NCI-H2107 treated with DMSO at 0.1 percent for 48 hours (cell line): ENCODE measurements around the gene PAEP.

Experiments used
- DNase-seq: peaks from one replicate; lab custom pipeline; 2025; ENCODE audit not compliant: unreplicated experiment; lab: John Stamatoyannopoulos, UW

Gene PAEP

DNA sequence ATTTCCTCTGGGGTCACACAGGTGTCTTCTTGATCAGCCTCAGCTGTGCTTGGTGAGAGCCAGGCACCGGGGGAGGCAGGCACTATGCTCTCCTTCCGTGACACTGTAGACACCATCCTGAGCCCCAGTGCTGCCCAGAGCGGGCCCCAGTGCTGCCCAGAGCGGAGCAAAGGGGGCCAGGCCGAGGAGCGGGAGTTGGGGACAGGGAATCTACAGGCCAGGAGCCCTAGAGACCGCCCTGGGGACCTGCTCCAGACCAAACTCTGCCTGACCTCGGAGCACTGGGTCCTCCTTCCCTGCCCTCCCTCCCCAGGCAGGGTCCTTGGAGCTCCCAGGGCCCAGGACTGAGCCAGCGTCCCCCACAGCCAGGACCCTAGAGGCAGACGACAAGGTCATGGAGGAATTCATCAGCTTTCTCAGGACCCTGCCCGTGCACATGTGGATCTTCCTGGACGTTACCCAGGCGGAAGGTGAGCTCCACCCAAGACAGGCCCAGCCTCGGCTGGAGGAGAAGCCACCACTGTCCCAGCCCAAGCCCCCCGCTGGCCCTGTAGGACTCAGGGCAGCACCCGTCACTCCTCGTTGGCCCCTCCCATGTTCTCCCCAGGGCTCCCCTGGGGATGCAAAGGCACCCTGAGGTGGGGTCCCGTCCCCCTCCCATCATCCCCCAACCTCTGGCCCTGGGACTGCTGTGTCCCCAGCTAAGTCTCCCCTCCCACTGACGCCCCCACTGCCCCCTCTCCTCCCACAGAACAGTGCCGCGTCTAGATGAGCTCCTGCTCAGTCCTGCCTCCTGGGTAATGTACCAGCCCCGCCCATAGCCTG lies 30.2 kb downstream of the PAEP start:
- no peak for DNase-seq

DNA sequence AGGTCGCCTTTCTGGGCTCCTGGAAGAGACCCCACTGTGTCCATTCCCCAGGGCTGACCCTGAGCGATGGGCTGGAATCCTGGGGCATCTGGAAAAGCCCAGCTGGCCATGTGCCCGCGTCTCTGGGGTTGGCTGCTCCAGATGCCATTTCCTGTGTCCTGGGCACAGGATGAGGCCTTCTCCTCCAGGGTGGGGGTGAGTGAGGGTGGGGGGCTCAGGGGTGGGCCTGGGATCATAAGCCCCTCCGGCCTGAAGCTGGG lies 30.7 kb downstream of the PAEP start:
- no peak for DNase-seq

DNA sequence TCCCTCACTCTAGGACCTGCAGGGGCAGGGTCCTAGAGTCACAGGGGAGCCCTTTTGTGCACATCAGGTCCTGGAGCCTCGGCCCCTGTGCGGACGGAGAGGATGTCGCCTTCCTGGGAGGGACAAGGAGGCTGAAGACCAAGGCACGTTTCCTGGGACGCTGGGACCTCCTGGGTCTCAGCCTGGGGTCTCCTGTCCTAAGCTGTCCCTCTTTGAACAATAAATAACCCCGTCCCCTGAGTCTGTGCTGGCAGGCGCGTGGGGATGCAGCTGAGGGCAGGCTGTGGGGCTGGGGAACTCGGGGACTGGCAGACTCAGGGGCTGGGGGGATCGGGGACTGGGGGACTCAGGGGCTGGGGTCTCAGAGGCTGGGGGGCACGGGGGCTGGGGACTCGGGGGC lies 31.1 kb downstream of the PAEP start:
- no peak for DNase-seq

DNA sequence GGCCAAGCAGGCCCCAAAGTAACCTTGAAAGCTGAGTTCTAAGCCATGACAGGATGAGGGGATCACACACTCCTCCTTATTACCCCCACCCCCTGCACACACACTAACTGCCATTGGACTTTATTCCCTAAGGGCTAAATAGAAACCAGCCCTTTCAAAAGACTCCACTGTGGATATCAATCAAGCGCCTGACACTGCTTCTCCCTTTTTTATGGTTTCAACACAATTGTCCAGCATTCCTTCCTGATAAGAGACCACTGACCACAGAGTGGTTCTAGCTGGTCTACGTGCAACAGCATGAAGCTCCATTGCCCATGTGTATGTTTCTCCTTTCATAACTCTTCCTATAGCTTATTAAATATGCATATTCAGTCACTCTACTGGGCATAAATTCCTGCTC lies 34.7 kb downstream of the PAEP start:
- no peak for DNase-seq

DNA sequence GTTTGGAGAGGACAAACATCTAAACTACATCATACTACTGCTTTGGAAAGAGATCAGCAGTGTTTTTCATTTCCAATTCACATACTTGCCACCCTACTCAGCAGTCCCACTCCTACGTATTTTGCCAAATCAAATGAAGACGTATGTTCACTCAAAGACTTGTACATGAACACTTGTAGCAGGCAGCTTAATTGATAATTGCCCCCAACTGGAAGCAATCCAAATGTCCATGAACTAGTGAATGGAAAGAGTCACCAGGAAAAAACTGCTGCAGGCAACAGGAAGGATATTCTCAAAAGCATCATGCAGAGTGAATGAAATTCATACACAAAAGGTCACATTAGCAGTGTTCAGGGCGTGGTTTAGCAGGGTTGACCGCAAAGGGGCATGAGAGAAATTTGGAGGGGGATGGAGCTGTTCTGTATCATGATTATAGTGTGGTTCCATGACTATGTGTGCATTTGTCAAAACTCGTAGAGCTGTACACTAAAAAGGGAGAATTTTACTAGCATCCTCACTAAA lies 38.8 kb downstream of the PAEP start:
- no peak for DNase-seq

DNA sequence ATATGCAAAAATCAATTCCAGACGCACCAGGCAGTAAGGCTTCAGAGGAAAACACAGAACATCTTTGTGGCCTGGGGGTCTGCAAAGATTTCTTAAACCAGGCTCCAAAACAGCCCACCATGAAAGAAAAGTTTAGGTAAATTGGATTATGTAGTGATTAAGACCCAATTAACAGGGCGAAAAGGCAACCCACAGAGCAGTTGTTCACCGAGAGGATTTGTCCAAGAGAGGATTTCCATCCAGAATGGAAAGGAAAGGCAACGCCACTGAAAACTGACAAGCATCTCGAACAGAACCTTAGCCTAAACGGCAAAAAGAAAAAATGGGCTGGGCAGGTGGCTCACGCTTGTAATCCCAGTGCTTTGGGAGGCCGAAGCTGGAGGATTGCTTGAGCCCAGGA lies 40.4 kb downstream of the PAEP start:
- no peak for DNase-seq

DNA sequence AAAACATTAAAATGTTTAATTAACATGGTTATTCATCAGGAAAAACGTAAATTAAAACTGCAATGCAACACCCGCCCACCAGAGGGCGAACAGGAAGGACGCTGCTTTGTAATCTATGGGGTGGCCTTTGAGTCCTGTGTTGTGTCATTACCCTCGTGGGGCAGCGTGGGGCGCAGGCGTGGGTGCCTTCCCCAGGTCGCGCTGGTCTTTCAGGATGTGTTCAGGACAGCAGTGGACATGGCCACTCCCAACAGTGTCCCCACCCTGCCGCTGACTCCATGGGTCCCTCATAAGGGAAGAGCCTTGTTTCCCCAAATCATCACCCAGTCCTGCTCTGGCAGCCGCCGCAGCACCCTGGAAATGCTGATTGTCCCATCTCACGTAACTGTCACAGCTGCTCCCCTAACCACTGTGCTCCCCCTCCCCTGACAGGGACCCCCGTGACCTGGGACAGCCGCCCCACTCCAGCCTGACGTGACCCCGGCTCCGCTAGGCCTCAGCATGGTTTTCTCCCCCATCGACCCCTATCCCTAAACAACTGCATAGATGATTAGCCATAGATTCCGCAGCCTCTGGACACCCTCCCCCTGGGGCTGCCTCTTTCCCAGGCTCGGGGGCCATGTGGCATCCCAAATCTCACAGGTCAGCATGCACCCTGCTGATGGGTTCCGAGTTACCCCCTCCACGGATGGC lies 41.4 kb downstream of the PAEP start:
- peak; percentile 14 for DNase-seq

DNA sequence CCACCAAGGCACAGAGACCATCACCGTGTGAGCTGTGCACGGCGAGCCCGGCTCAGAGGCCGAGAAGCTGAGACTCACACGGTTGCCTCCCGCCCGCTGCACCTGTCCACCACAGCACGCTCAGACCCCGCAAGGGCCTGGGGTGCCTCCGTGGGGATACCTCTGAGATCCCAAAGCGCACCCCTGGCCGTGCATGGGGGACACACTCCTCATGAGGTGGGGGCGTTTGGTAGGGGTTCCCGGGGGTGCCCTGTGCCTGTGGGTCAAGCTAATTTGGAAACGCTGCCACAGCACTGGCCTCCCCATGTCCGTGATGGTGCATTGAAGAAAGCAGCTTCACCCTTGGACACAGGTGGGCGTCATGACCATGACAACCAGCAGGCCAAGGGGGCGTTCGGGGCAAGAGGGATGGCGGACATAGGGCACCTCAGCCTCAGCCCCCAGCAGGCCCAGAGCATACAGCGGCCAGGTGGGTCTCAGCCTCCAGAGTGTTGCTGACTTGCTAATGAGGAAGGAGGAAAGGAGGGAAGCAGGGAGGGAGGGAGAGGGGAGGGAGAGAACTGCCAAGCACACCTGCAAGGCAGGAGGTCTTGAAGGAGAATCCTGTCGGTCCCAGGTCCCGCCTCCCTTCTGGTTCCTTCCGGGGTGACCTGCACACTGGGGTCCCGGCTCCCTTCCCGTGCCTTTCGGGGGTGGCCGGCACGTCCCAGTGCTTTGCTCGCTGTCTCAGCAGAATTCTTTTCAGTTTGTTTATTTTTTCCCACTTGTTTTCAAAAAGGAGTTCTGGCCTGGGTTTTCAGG lies 43.1 kb downstream of the PAEP start:
- DNase-seq, result no peak

DNA sequence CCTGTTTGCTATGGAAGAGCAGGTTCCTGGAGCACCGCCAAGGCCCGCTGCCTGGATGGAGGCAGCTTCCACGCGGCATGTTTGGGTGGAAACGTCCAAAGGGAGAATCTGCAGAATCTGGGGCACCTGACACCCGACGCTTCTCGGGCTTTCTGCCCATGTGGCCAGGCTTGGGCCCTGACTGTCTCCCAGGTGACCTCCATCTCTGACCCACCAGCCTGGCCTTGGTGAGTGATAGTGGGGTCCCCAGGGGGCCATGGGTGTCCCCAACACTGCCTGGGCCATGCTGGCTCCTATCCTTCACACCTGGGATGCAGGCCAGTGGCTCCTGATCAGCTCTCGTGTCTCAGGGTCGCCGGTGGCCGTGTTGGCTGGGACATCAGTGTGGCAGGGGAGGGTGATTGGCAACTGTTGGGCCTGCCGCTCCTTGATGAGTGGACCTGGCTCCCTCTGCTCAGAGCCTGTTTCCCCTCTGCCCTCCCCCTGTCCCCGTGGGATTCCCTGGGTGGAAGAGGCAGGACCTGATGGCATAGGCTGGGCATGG lies 43.8 kb downstream of the PAEP start:
- DNase-seq, result no peak

DNA sequence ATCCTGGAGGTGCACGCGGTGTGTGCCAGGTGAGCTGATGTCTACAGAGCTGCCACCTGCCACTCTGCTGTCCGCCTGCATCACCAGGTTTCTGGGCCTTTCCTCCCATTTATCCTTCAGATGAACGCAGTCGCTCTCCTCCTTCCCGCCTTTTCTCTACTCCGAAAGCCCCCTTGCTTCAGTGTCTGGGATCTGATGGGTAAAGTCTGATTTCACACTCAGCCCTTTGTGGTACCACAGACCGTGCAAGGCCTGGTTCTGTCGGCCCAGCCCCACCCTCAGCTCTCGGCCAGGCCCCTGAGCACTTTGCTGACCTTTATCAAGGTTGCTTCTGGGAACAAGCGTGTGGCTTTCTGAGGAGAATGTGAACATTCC lies 45.3 kb downstream of the PAEP start:
- DNase-seq, result no peak

DNA sequence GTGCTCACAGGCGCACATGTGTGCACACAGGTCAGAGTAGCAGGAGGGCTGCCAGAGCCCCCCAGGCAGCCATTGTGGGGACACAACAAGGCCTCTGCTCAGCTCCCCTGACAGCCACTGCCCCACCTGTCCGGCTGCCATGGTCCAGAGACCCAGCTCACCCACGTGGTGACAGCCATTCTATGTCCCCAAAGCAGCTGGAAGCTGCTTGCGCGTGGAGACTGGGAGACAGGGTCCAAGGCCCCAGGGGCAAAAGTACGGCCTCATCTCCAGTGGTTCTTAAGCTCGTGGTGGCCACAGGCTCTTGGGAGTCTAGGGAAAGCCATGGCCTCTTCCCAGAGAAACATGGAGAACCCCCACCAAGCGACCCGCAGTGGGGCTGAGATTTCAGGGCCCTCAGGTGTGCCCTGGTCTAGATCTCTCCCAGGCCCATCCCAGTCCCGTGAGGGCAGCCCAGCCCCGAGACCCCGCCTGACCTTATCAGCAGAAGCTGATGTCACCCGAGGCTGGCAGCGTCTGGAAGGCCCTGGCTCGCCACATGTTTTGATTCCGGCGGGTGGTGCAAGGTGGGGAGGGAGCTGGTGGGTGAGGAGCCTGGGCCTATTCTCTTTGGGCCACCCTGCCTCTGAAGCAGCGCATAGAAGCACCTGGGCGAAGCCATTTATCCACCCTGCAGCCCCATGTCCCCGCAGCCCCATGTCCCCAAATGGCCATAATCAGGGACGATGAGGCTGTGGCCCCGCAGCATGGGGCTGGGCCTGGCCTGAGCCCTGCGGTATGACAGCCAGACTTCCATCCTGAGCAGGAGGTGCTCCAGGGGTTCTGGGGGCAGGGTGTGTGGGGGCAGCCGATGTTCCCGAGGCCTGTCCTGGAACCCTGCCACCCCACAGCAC lies 46.1 kb downstream of the PAEP start:
- DNase-seq, result no peak

DNA sequence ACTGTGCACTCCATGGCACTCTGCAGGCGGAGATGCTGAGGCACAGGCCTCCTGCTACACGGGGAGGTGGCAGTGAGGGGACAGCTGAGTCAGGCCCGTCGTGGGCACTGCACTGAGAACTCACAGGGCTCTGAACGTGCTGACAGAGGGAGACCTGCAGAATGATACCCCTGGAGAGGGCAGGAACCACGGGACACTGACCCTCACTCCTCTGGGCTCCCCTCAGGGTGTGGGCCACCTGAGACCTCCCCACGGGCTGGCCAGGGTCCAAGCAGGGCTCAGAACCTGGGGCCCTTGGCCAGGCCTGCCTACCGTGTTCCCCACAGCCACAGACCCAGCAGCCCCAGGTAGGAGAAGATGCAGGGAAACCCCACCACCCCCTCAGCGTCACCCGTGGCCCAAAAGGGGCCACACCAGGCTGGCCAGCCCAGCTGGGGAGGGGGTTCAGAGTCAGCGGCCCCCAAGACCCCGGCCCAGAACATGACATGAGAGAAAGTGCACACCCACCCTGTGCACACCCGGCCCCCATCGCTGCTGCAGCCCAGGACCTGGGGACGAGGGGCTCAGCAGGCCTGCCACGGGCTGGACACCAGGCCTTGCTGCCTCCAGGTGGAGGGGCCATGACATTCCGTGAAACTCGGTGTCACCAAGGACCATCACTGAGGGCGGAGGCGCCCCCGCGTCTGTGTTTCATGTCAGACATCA lies 46.9 kb downstream of the PAEP start:
- no peak for DNase-seq

DNA sequence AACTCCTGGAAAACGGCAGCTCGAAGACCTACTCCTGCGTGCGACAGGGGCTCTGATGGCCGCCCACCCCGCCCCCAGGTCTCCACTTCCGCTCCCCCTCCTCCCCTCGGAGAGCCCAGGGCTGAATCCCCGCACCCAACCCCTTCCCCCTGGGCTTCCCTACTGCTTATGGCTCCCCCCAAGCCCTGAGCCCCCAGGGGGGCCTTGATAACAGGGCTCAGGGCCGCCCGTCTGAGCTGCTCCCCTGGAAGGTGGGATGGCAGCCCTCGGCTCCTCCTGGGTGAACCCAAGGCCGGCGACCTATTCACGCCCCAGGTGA lies 47.4 kb downstream of the PAEP start:
- no peak for DNase-seq

DNA sequence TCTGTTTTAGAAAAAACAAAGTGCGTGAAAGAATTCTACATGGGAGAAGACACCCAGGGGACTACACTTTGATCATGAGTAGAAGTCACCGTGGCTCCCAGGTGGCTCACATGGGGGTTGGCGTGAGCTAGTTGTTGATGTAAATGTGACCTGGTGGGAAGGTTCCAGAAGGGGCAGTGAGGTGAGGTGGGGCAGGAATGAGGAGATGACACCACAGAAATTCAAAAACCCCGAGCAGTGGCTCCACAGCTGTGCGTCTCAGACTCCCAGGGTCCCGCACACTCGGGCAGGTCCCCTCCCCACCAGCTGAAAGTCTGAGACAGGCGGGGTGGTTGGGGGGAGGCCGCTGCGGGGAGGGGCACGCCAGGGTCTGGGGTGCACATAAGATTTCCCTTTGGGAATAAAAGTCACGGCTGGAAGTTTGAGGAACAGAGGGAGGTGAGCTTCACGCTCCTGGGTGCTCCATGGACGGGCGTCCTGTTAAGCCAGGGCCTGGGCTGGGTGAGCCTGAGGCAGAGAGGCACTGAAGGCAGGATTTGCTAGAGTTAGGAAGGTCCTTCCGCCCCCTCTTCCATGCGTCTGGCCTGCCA lies 47.9 kb downstream of the PAEP start:
- DNase-seq, result no peak

DNA sequence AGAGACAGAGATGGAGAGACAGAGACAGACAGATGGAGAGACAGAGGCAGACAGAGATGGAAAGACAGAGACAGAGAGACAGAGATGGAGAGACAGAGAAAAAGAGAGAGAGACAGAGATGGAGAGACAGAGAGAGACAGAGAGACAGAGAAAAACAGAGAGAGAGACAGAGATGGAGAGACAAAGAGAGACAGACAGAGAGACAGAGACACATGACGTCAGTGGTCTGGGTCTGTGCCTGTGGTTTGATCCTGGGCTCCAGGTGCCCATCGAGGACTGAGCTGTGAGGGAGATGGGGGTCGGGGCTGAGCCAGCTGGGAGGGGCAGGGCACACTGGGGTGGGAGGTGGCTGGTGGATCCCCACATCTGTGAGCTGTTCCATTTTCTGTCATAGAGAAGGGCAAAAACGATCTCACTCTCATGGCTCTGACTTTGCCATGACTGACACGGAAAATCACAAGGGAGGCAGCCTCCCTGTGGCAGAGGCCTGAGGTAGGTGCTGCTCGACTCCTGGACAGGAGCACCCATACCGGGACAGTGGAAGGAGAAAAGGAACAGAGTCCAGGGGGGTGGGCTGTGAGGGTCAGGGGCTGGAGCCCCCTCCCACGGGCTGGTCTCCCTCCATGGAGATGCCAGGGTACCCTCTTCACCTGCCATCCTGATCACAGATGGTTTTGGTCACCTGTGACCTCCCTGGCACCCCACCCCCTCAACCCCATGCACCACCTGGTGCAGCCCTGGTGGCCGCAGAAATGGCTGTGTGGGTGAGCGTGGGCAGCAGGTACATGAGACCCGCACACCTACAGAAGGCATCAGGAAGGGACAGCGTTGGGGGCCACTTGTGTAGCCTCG lies 49.0 kb downstream of the PAEP start:
- DNase-seq, result no peak

DNA sequence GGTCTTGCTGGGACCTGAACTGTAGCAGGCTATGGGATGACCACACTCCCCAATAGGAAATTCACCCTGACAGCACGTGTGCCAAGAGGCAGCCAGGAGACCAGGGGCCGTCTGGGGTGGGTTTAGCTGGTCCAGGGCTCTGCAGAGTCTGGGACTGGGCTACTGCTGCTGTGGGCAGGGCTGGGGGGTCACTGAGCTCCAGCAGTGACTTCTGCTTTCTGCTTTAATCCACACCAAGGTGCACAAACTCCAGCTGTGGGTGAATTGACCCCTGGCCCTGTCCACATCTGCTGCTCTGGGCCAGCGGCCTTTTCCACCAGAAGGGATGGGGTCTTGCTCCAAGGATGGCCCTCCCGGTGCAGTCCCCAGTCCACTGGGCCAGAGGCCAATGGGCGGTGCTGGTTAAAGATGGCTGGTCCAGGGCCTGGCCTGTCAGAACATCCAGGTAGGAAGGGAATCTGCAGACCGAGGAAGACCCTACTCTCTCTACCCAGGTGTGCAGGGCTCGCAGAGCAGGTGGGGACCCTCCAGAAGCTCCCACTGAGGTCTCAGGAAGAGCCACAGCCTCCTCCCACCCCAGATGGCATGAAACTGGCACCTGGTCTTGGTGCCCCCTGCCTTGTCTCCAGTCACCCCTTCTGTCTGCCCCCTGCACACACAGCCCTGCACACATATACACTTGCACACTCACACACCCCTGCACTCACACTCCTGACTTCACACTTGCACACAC lies 49.8 kb downstream of the PAEP start:
- no peak for DNase-seq

DNA sequence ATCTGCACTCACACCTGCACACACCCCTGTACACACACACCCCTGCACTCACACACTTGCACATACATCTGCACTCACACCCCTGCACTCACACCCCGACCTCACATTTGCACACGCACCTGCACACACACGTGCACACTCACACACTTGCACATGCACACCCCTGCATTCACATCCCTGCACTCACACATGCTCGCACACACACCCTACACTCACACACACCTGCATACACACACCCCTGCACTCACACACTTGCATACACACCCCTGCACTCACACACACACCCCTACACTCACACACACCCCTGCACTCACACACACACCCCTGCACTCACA lies 50.3 kb downstream of the PAEP start:
- no peak for DNase-seq

DNA sequence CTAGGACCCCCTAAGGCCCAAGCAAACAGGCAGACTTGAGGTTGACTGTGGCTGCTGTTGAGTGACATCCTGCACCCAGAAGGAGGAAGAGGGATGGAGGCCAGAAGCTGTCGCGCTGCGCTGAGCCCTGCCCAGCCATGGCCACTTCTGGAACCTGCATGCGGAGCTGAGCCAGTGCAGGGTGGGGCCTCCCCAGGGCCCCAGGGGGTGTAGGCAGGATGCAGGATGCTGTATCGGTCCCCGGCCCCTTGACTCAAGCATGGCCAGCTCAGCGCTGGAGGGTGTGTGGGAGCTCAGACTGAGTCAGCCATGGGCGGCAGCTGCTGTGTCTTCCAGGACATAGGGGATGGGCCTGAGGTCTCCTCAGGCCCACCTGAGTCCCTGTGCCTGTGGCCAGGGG lies 50.9 kb downstream of the PAEP start:
- no peak for DNase-seq
